Esophagus muscularis mucosa (tissue), 4 donors: ENCODE measurements around the gene ACAA1. TPM values are rescaled to one million over a fixed set of nuclear protein-coding genes. Genes with fewer than 3 reads are reported as not detected.

Experiments used
- DNase-seq: peaks from one replicate; pipeline ENCODE4 v3.0.0-alpha.2; 2017; ENCODE audit errors: extremely low spot score
- H3K27ac ChIP-seq, 4 donors: fragments of 200-600 bp; sonication (generic); replicated peaks in 1 of 4; 1 replicate in 3 of 4; 2 replicates in 1 of 4; pipeline ENCODE4 v1.5.1; 2016 to 2019; ENCODE audit warnings: mild to moderate bottlenecking in 1 of 4
- H3K27me3 ChIP-seq, 4 donors: fragments of 200-600 bp; sonication (generic); one replicate each; pipeline versions ENCODE4 v1.5.1 to v1.6.0; 2016 to 2019
- H3K36me3 ChIP-seq, 4 donors: fragments of 200-600 bp; sonication (generic); one replicate each; pipeline ENCODE4 v1.5.1; 2016 to 2019
- H3K4me1 ChIP-seq, 4 donors: fragments of 200-600 bp; sonication (generic); one replicate each; pipeline ENCODE4 v1.5.1; 2016 to 2019
- H3K4me3 ChIP-seq, 4 donors: fragments of 200-600 bp; sonication (generic); 1 replicate in 2 of 4; 2 replicates in 2 of 4; pipeline ENCODE4 v1.5.1; 2016 to 2019; ENCODE audit warnings: mild to moderate bottlenecking in 4 of 4, moderate library complexity in 1 of 4
- H3K9me3 ChIP-seq, 4 donors: fragments of 200-600 bp; sonication (generic); 1 replicate in 3 of 4; 2 replicates in 1 of 4; pipeline ENCODE4 v1.5.1; 2016 to 2019
- EP300 ChIP-seq: sonication (generic); formaldehyde crosslinking; IDR thresholded peaks from one replicate; pipeline ENCODE4 v1.6.1; 2017; ENCODE audit warnings: antibody characterized with exemption
- POLR2A ChIP-seq: fragments of 450-650 bp; IDR thresholded peaks from one replicate; pipeline ENCODE4 v1.6.1; 2017; ENCODE audit warnings: antibody characterized with exemption, moderate library complexity, mild to moderate bottlenecking, low read depth
- POLR2AphosphoS5 ChIP-seq, 2 donors: sonication (generic); formaldehyde crosslinking; IDR thresholded peaks; one replicate each; pipeline ENCODE4 v1.6.1; 2017; ENCODE audit warnings: antibody characterized with exemption in 2 of 2
- WGBS: methylation state at CpG from one replicate; pipeline ENCODE4 v1.1.5; 2018; 5-methylcytosine and 5-hydroxymethylcytosine counted together
- intact Hi-C: fragments of 100-400 bp; cut with DNase I; formaldehyde crosslinking; loops from one replicate; pipeline ENCODE4 v1.15.1; 2023
- total RNA-seq, 4 donors: library from RNA; depleted of rRNA; stranded (reverse); fragments of >200 nt; gene quantifications; one replicate each; pipeline versions ENCODE4 v1.1.0 to v1.2.1, GENCODE V29; 2016
- TF ChIP-seq, protein P1 (sequence below), 3 experiments: fragments of 200-600 bp in 2 of 3; fragments of 450-650 bp in 1 of 3; sonication (generic) in 2 of 3; IDR thresholded peaks; one replicate each; pipeline ENCODE4 v1.5.1; 2017 to 2019; ENCODE audit warnings: antibody characterized with exemption in 3 of 3, mild to moderate bottlenecking in 2 of 3, moderate library complexity in 1 of 3

The ACAA1 gene
- total RNA-seq, 4 donors from 2014 or later: 31.3 to 49.4 (median 39.1) TPM

DNA sequence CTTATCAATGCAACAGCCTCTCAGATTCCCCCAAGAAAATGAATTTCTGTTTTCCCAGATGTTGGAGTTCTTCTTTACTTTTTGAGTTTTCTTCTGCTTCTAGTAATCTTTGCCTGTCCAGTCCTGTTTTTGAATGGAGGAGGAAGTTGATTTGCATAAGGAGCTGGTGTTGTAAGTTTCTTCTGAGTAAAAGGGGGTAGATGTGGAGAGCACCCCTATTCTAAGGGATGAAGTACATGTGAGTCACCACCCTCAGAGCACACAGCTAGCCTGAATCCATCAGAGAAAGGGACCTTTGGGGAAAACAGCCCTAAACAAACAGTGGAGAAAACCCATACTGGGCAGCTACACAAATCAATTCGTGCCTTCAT, 34.5 kb downstream of the ACAA1 start:
- peaks cover 0 to 5% (median 2%) of the 10 kb centered on the region in 4 donors for H3K9me3 ChIP-seq
- H3K27ac ChIP-seq: no peak overlapping the region
- intact Hi-C loops: no loop called here
- no peaks in the 10 kb centered on the region for H3K36me3 ChIP-seq
- 72% methylated on average over 1 of the region's 1 CpG for WGBS
- TF ChIP-seq, protein P1, sequence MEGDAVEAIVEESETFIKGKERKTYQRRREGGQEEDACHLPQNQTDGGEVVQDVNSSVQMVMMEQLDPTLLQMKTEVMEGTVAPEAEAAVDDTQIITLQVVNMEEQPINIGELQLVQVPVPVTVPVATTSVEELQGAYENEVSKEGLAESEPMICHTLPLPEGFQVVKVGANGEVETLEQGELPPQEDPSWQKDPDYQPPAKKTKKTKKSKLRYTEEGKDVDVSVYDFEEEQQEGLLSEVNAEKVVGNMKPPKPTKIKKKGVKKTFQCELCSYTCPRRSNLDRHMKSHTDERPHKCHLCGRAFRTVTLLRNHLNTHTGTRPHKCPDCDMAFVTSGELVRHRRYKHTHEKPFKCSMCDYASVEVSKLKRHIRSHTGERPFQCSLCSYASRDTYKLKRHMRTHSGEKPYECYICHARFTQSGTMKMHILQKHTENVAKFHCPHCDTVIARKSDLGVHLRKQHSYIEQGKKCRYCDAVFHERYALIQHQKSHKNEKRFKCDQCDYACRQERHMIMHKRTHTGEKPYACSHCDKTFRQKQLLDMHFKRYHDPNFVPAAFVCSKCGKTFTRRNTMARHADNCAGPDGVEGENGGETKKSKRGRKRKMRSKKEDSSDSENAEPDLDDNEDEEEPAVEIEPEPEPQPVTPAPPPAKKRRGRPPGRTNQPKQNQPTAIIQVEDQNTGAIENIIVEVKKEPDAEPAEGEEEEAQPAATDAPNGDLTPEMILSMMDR (IDR thresholded peaks at IDR 0.05): no peak
- TF ChIP-seq POLR2A (no peak), POLR2AphosphoS5 (IDR thresholded peaks at IDR 0.05) (no peak), EP300 (no peak)
- H3K4me3 ChIP-seq: no peak overlapping the region
- H3K4me1 ChIP-seq: no peaks in the 10 kb centered on the region
- no peaks in the 10 kb centered on the region for H3K27me3 ChIP-seq
- DNase-seq: no peak

DNA sequence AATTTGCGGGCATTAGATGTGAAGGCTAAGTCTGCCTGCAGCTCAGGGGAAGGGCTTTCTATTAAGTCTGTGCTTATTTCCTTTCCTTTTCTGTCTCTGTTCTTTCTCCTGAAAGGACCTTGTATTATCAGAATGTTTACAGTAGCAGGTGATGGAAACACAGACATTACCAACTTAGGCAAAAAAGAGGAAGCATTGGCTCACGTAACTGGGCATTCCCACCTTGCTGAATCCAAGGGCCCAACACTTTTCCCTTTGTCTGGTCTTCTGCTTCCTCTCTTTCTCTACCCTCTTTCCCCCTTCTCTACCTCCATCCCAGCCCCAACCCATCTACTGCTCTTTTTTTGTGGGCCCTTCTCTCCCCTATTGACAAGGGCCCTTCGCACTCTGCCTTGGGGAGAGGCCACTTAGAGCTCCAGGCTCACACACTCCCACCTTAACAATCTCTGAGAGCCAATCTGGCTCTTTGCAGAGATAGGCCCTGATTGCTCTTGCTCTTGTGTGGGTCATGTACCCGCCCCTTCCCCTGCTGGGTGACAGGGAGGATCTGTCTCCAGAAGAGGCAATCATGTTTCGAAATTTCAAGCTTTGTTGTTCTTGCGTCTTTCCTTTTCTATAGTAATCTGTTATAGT, 35.0 kb downstream of the ACAA1 start:
- intact Hi-C loops: no loop called here
- Histone ChIP-seq H3K36me3 (no peaks in the 10 kb centered on the region), H3K27me3 (no peaks in the 10 kb centered on the region), H3K27ac (no peak overlapping the region), H3K4me1 (no peaks in the 10 kb centered on the region), H3K9me3 (peaks cover 0 to 5% (median 2%) of the 10 kb centered on the region in 4 donors), H3K4me3 (no peak overlapping the region)
- 84% methylated on average over 6 of the region's 6 CpGs for WGBS
- no peak for DNase-seq
- TF ChIP-seq POLR2A (no peak), EP300 (no peak), POLR2AphosphoS5 (IDR thresholded peaks at IDR 0.05) (no peak)
- TF ChIP-seq, protein P1 (IDR thresholded peaks at IDR 0.05): no peak

DNA sequence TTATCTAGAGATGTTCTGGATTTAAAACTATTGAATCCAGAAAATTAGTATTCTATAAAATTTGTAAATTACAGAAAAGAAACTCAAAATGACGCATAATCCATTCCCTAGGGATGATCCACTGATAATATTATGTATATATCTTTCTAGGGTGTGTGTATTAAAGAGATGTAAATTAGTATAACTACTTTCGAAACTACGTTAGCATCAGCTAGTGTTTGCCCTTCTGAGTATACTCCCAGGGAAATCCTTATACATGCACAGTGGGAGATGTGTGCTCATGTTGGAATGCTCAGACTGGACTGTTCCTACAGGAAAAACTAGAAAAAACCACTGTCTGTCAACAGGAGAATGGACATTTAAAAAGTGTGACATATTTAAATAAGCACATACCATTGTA, 36.4 kb downstream of the ACAA1 start:
- no peaks in the 10 kb centered on the region for H3K36me3 ChIP-seq
- no peak overlapping the region for H3K27ac ChIP-seq
- H3K9me3 ChIP-seq: peaks cover 0 to 3% (median under 1%) of the 10 kb centered on the region in 4 donors
- 95% methylated on average over 3 of the region's 3 CpGs for WGBS
- intact Hi-C loops: no loop called here
- TF ChIP-seq POLR2AphosphoS5 (IDR thresholded peaks at IDR 0.05) (no peak), EP300 (no peak), POLR2A (no peak)
- TF ChIP-seq, protein P1 (IDR thresholded peaks at IDR 0.05): no peak
- no peak for DNase-seq
- H3K4me1 ChIP-seq: no peaks in the 10 kb centered on the region
- H3K27me3 ChIP-seq: no peaks in the 10 kb centered on the region
- H3K4me3 ChIP-seq: no peak overlapping the region

DNA sequence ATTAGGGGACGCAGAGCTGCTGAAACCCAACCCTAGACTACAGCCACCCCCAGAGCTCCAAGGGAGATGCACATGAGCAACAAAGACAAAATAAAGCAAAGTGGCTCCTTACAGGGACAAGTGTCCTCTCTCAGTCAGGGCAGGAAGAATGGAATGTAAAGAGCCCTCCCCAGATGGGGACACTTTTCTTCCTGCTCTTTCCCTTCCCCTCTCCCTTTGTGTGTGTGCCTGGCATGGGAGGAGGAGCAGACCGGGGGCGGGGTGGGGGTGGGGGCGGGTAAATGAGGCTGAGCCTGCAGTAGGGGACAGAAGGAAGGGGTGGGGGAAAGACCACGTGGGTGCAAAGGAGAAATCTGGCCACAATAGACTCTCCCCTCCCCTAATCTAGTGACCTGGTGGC, 37.4 kb downstream of the ACAA1 start:
- H3K27me3 ChIP-seq: no peaks in the 10 kb centered on the region
- H3K36me3 ChIP-seq: no peaks in the 10 kb centered on the region
- intact Hi-C loops: no loop called here
- 43% methylated on average over 2 of the region's 5 CpGs for WGBS
- no peaks in the 10 kb centered on the region for H3K4me1 ChIP-seq
- TF ChIP-seq, protein P1 (IDR thresholded peaks at IDR 0.05): no peak
- no peak for TF ChIP-seq POLR2A
- TF ChIP-seq POLR2AphosphoS5 (IDR thresholded peaks at IDR 0.05): no peak
- TF ChIP-seq EP300: no peak
- H3K27ac ChIP-seq: no peak overlapping the region
- H3K9me3 ChIP-seq: no peaks in the 10 kb centered on the region
- no peak for DNase-seq
- H3K4me3 ChIP-seq: no peak overlapping the region

DNA sequence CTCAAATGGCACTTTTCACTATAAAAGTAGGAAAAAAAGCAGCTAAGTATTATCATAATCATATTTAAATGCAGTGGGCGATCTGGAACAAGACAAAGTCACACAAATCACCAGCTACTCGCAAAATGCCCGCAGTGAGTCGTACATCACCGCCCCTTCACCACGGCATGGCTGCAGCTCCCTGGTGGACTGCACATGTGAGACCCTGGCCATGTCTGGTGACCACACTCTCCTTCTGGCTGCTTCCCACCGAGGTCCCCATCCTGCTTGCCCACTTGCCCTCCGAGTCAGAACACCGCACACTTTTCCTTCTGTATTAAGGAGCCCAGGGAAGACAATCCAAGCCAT, 38.6 kb downstream of the ACAA1 start:
- WGBS: 92% methylated on average over 9 of the region's 9 CpGs

More for the DNA sequence above, 38.6 kb downstream of the ACAA1 start:
- intact Hi-C loops: no loop called here
- no peak for DNase-seq
- H3K27ac ChIP-seq: no peak overlapping the region
- no peaks in the 10 kb centered on the region for H3K27me3 ChIP-seq
- H3K4me1 ChIP-seq: no peaks in the 10 kb centered on the region
- no peaks in the 10 kb centered on the region for H3K36me3 ChIP-seq
- no peak overlapping the region for H3K4me3 ChIP-seq
- no peak for TF ChIP-seq POLR2A
- TF ChIP-seq EP300: no peak
- TF ChIP-seq POLR2AphosphoS5 (IDR thresholded peaks at IDR 0.05): no peak
- TF ChIP-seq, protein P1 (IDR thresholded peaks at IDR 0.05): no peak
- no peaks in the 10 kb centered on the region for H3K9me3 ChIP-seq
